AG08395 (cell line): ENCODE results near the gene CCDC137.
"Not testable (repeated sequence)": the region's sequence is repeated elsewhere in the genome, so short reads cannot be mapped to it uniquely, and the experiment has no call there.

Experiments used
- DNase-seq: peaks from one replicate; pipeline ENCODE4 v3.0.0; 2012; ENCODE audit warnings: mixed read lengths, low spot score

CCDC137 gene, protein sequence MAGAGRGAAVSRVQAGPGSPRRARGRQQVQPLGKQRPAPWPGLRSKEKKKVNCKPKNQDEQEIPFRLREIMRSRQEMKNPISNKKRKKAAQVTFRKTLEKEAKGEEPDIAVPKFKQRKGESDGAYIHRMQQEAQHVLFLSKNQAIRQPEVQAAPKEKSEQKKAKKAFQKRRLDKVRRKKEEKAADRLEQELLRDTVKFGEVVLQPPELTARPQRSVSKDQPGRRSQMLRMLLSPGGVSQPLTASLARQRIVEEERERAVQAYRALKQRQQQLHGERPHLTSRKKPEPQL

GRCh38 chr17:81666342-81667191 lies at the start of gene CCDC137, which contains the start of gene OXLD1:
Gene CCDC137, plus strand, starts transcription at chr17:81666737. Its CDS starts 30 bp downstream, at chr17:81666767.
Gene OXLD1, minus strand, starts transcription at chr17:81666605. Its CDS starts 28 bp downstream, at chr17:81666577.
- peak; percentile 98 for DNase-seq

GRCh38 chr17:81616877-81617276 lies 49.7 kb upstream of the CCDC137 start:
- no peak for DNase-seq

DNA sequence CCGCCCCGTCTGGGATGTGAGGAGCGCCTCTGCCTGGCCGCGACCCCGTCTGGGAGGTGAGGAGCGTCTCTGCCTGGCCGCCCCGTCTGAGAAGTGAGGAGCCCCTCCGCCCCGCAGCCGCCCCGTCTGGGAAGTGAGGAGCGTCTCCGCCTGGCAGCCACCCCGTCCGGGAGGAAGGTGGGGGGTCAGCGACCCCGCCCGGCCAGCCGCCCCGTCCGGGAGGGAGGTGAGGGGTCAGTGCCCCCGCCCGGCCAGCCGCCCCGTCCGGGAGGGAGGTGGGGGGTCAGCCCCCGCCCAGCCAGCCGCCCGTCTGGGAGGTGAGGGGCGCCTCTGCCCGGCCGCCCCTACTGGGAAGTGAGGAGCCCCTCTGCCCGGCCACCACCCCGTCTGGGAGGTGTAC lies 48.2 kb upstream of the CCDC137 start:
- not testable (repeated sequence) for DNase-seq

GRCh38 chr17:81621494-81622130 lies 44.9 kb upstream of the CCDC137 start:
- DNase-seq = no peak

DNA sequence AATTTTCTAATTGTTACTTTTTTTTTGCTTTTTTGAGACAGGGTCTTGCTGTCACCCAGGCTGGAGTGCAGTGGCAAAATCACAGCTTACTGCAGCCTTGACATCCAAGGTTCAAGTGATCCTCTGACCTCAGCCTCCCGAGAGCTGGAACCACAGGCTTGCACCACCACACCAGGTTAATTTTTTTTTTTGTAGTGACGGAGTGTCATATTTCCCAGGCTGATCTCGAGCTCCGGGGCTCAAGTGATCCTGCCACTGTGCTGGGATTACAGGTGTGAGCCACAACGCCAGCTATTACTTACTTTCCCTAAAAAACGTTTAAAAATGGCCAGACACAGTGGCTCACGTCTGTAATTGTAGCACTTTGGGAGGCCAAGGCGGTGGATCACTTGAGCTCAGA lies 36.3 kb upstream of the CCDC137 start:
- DNase-seq = no peak

DNA sequence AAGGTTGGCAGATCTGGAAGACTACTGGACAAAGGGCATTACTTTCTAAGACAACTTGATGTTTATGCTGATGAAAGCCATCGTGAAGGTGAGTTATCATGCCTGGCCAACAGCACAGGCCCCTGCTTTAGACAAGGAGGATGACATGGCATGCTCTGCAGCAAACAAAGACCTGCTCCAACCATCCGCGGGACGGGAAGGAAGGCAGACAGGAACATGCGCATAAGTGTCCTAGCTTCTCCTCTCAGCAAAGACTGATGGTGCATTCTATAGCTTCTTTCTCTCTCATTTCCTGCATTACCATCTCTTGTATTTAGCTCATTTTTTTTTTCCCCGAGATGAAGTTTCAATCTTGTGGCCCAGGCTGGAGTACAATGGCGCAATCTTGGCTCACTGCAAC lies 35.1 kb upstream of the CCDC137 start:
- DNase-seq = no peak

DNA sequence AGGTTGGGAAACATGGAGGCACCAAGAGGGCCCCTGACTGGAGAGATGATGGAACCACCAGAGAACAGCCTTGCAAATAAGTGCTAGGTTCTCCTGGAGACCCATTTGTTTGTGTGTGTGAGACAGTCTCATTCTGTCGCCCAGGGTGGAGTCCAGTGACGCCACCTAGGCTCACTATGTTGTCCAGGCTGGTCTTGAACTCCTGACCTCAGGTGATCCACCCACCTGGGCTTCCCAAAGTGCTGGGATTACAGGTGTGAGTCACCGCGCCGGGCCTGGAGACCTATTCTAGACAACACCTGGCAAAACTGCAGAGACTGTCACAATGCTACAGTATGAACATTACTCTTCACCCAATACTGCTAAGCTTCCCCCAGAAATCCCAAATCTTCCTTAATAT lies 31.1 kb upstream of the CCDC137 start:
- no peak for DNase-seq

DNA sequence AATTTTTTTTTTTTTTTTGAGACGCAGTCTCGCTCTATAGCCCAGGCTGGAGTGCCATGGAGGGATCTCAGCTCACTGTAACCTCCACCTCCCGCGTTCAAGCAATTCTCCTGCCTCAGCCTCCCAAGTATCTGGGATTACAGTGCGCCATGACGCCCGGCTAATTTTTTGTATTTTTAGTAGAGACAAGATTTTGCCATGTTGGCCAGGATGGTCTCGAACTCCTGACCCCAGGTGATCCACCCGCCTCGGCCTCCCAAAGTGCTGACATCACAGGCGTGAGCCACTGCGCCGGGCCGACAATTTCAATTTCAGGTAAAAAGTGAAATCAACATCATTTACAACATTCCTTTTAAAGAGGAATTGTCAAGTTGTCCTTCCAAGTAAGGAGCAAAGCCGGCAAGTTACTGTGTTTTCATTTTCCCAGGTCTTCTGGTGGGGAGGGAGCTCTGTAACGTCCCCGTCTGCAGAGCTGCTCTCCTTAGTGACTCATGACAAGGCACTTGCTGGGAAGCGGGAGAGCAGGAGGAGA lies 30.5 kb upstream of the CCDC137 start:
- DNase-seq = no peak

DNA sequence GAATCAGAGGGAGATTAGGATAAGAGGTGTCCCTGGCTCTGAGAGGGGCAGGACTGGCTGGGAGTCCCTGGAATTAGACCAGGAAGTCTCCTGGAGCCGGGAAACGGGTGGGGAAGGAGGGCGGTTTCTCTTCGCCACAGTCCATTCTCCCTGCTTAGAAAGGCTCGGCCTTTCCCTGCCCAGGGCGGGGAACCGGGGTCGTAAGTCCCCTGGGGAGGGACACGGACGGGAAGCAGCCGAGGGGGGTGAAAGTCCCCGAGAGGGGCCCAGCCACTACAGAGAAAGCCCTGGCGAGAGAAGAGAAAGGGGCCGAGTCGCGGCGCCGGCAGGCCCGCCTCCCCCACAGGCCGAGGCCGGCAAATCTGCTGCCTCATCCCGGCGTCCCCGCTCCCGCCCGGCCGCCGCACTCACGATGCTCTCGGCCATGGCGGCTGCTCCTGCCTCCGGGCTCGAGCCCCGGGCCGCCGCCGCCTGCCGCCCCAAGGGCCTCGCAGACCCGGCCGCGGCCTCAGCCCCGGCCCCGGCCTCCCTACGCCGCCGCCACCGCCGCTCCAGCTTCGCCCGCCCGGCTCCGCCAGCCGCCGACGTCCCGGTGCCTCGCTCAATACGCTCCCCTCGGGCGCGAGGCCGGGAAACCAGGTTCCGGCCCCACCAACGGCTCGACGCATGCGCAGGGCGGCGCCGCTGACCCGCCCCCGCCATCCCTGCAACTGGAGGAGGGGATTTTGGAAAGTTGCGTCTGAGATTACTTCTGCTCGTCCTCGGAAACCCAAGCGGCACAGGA lies 29.8 kb upstream of the CCDC137 start, which contains the start of the genes NPLOC4 and TSPAN10:
Gene NPLOC4 (minus strand): TSS at position 608 of the 784 bp plus-strand sequence. CDS start 182 bp downstream, at position 426.
Gene TSPAN10 (plus strand): TSS at position 692 of the 784 bp plus-strand sequence. CDS start 5,217 bp downstream, outside the sequence.
- DNase-seq = peak; percentile 99

DNA sequence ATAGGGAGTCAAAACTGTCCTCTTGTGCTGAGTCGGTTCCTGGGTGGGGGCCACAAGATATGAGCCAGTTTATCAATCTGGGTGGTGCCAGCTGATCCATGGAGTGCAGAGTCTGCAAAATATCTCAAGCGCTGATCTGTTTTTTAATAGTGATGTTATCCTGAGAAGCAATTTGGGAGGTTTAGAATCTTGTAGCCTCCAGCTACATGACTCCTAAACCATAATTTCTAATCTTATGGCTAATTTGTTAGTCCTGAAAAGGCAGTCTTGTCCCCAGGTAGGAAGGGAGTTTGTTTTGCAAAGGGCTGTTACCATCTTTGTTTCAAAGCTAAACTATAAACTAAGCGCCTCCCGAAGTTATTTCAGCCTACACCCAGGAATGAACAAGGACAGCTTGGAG lies 27.9 kb upstream of the CCDC137 start:
- DNase-seq = no peak

GRCh38 chr17:81640011-81640410 lies 26.5 kb upstream of the CCDC137 start:
- no peak for DNase-seq

- peak; percentile 92 for DNase-seq
Measured at GRCh38 chr17:81641825-81642489, 24.6 kb upstream of the CCDC137 start.

DNA sequence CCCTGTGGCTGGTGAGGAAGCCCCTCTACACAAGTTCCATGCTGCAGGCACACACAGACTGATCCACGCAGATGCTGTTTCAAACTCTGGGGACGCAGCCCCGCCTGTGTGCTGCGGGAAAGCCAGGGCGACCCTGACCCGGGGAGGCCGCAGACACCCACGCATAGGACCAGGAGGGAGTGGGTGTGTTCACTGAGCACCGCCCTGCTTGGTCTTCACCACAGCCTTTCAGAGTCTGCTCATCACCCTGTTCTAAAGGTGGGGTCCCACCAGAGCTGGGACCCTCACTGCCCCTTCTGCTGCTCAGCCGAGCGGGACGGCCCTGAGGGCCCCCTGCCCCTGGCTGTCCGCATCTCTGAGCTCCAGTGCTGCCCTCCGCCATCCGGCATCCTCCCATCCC lies 22.0 kb upstream of the CCDC137 start:
- no peak for DNase-seq

- no peak for DNase-seq
Measured at GRCh38 chr17:81644976-81645952, 21.3 kb upstream of the CCDC137 start.

DNA sequence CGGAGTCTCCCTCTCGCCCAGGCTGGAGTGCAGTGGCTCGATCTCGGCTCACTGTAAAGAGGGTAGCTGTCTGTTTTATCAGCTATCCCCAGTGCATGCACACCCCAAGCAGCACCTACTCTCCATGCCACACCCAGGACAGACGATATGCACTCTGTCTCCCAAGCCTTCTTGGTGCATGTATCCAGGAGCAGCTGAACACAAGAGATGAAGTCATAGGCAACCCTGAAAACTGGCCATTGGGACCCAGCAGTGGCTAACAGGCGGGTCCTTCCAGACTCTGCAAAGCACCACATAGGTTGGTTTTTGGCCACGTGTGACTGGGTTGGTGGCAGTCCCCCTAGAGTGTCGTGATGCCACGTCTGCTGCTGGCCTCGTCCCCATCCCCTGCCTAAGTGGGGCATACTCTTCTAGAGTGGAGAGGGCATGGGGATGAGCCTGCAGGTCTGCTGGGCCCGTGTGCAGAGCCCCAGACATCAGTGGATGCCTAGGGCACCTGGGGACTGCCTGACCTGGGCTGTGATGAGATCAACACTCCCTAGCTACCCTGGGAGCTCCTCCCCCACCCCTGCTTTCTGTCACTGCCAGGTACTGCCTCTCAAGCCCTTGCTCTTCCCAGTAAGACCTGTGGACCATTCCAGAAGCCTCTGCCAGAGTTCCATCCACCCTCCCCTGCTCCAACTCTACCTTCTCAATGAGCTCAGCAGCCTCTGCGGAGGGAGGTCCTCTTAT lies 19.5 kb upstream of the CCDC137 start:
- no peak for DNase-seq

GRCh38 chr17:81647640-81648012 lies 18.9 kb upstream of the CCDC137 start:
- DNase-seq = no peak

GRCh38 chr17:81648013-81648706 lies 18.4 kb upstream of the CCDC137 start:
- DNase-seq = no peak

- DNase-seq = no peak
Measured at GRCh38 chr17:81648707-81649085, 17.8 kb upstream of the CCDC137 start.
